COR-L47 (cell line): ENCODE data around the gene MARVELD1.
"Not testable (repeated sequence)": the region's sequence is repeated elsewhere in the genome, so short reads cannot be mapped to it uniquely, and the experiment has no call there.

Experiments
- DNase-seq: peaks from one replicate; lab custom pipeline; 2025; lab: John Stamatoyannopoulos, UW

The MARVELD1 gene

GRCh38 chr10:97690133-97690532, 23.4 kb upstream of the MARVELD1 start:
- no peak for DNase-seq

- DNase-seq = not testable (repeated sequence)
Measured at GRCh38 chr10:97698072-97698655, 15.4 kb upstream of the MARVELD1 start.

GRCh38 chr10:97701438-97702069, 12.0 kb upstream of the MARVELD1 start:
- peak; percentile 34 for DNase-seq

GRCh38 chr10:97703398-97704067, 10.0 kb upstream of the MARVELD1 start:
- no peak for DNase-seq

- DNase-seq = no peak
Measured at GRCh38 chr10:97704341-97704740, 9.2 kb upstream of the MARVELD1 start.

- DNase-seq = no peak
Measured at GRCh38 chr10:97705006-97705670, 8.4 kb upstream of the MARVELD1 start.

GRCh38 chr10:97707134-97707861, 6.2 kb upstream of the MARVELD1 start:
- DNase-seq = no peak

- no peak for DNase-seq
Measured at GRCh38 chr10:97708167-97708566, 5.4 kb upstream of the MARVELD1 start.

- DNase-seq = no peak
Measured at GRCh38 chr10:97708976-97709946, 4.3 kb upstream of the MARVELD1 start.

- DNase-seq = no peak
Measured at GRCh38 chr10:97711640-97712572, 1.6 kb upstream of the MARVELD1 start.

GRCh38 chr10:97713826-97714400, 383 bp downstream of the MARVELD1 start:
- DNase-seq = peak; percentile 39

GRCh38 chr10:97714401-97715258, 1.1 kb downstream of the MARVELD1 start:
- no peak for DNase-seq

- DNase-seq = no peak
Measured at GRCh38 chr10:97715259-97715874, 1.8 kb downstream of the MARVELD1 start.

- DNase-seq = no peak
Measured at GRCh38 chr10:97717627-97718026, 4.1 kb downstream of the MARVELD1 start.

GRCh38 chr10:97718178-97718577, 4.6 kb downstream of the MARVELD1 start:
- no peak for DNase-seq

GRCh38 chr10:97718659-97719142, 5.2 kb downstream of the MARVELD1 start:
- DNase-seq = peak; percentile 52

- no peak for DNase-seq
Measured at GRCh38 chr10:97719602-97720001, 6.1 kb downstream of the MARVELD1 start.
